LHCN-M2 (cell line): ENCODE results near the gene KRTAP5-5. TPM values are rescaled to one million over a fixed set of nuclear protein-coding genes. Genes with fewer than 3 reads are reported as not detected.
"Not testable (repeated sequence)": the region's sequence is repeated elsewhere in the genome, so short reads cannot be mapped to it uniquely, and the experiment has no call there.

Source experiments
- DNase-seq: peaks from one replicate; pipeline ENCODE4 v3.0.0-alpha.2; 2012; ENCODE audit warnings: low read depth
- total RNA-seq: library from RNA; depleted of rRNA; stranded (reverse); fragments of >200 nt; gene quantifications from 2 replicates; pipeline ENCODE4 v1.2.3, GENCODE V29; 2014

Gene KRTAP5-5
- total RNA-seq, 1 experiment from 2014 or later, result not detected

GRCh38 chr11:1655168-1656060 is 25.8 kb downstream of the KRTAP5-5 start:
- DNase-seq, result no peak

- peak; percentile 3 for DNase-seq
Measured at GRCh38 chr11:1656061-1656441, 26.5 kb downstream of the KRTAP5-5 start.

GRCh38 chr11:1656670-1657069 is 27.1 kb downstream of the KRTAP5-5 start:
- no peak for DNase-seq

GRCh38 chr11:1659506-1659905 is 29.9 kb downstream of the KRTAP5-5 start:
- DNase-seq, result no peak

GRCh38 chr11:1660111-1660867 is 30.7 kb downstream of the KRTAP5-5 start:
- no peak for DNase-seq

- not testable (repeated sequence) for DNase-seq
Measured at GRCh38 chr11:1661454-1662269, 32.1 kb downstream of the KRTAP5-5 start.

GRCh38 chr11:1662699-1663283 is 33.2 kb downstream of the KRTAP5-5 start:
- DNase-seq, result not testable (repeated sequence)

GRCh38 chr11:1665313-1665712 is 35.7 kb downstream of the KRTAP5-5 start:
- no peak for DNase-seq

GRCh38 chr11:1667121-1667850 is 37.7 kb downstream of the KRTAP5-5 start:
- DNase-seq, result no peak

GRCh38 chr11:1667906-1668305 is 38.3 kb downstream of the KRTAP5-5 start:
- no peak for DNase-seq

GRCh38 chr11:1668911-1669473 is 39.4 kb downstream of the KRTAP5-5 start:
- no peak for DNase-seq

- DNase-seq, result no peak
Measured at GRCh38 chr11:1669546-1670218, 40.1 kb downstream of the KRTAP5-5 start.

GRCh38 chr11:1670457-1670856 is 40.9 kb downstream of the KRTAP5-5 start:
- not testable (repeated sequence) for DNase-seq

GRCh38 chr11:1670905-1671371 is 41.4 kb downstream of the KRTAP5-5 start:
- DNase-seq, result no peak

GRCh38 chr11:1671658-1672057 is 42.1 kb downstream of the KRTAP5-5 start:
- no peak for DNase-seq

GRCh38 chr11:1672613-1673350 is 43.2 kb downstream of the KRTAP5-5 start:
- DNase-seq, result no peak

GRCh38 chr11:1673446-1674172 is 44.0 kb downstream of the KRTAP5-5 start:
- no peak for DNase-seq
